ENCODE data around the gene ZBTB39. TPM values are rescaled to one million over a fixed set of nuclear protein-coding genes. Genes with fewer than 3 reads are reported as not detected.
"Not testable (repeated sequence)": the region's sequence is repeated elsewhere in the genome, so short reads cannot be mapped to it uniquely, and the experiment has no call there.

Gene ZBTB39
- total RNA-seq, 2 donors from 2014 or later = 3.0 to 5.9 TPM

- no peak for TF ChIP-seq CTCF (IDR thresholded peaks at IDR 0.05)
- no peaks in the 10 kb centered on the region for H3K4me1 ChIP-seq
- no peaks in the 10 kb centered on the region for H3K27me3 ChIP-seq
- no peak overlapping the region for H3K27ac ChIP-seq
- no peak overlapping the region for H3K4me3 ChIP-seq
- no peaks in the 10 kb centered on the region for H3K36me3 ChIP-seq
- no peaks in the 10 kb centered on the region for H3K9me3 ChIP-seq
- DNase-seq (ENCODE audit: low spot score) = no peak
These were observed 27.8 kb downstream of the ZBTB39 start for GRCh38 chr12:56978397-56979138.

- DNase-seq (ENCODE audit: low spot score) = not testable (repeated sequence)
These were observed 29.0 kb downstream of the ZBTB39 start for GRCh38 chr12:56977361-56977760.

GRCh38 chr12:56974224-56974623, 32.1 kb downstream of the ZBTB39 start:
- H3K27ac ChIP-seq, H3K9me3 ChIP-seq: not testable (repeated sequence)

More at GRCh38 chr12:56977361-56977760, 29.0 kb downstream of the ZBTB39 start:
- H3K36me3 ChIP-seq, H3K4me3 ChIP-seq, H3K4me1 ChIP-seq, H3K9me3 ChIP-seq, H3K27me3 ChIP-seq, H3K27ac ChIP-seq: not testable (repeated sequence)

GRCh38 chr12:56968910-56969309, 37.4 kb downstream of the ZBTB39 start:
- not testable (repeated sequence) for H3K27me3 ChIP-seq; DNase-seq (ENCODE audit: low spot score); H3K4me1 ChIP-seq; H3K36me3 ChIP-seq; H3K27ac ChIP-seq; H3K4me3 ChIP-seq
- peaks cover 0 to 10% of the 10 kb centered on the region in 2 donors for H3K9me3 ChIP-seq

More at GRCh38 chr12:56974224-56974623, 32.1 kb downstream of the ZBTB39 start:
- not testable (repeated sequence) for H3K36me3 ChIP-seq; DNase-seq (ENCODE audit: low spot score); H3K4me3 ChIP-seq; H3K27me3 ChIP-seq; H3K4me1 ChIP-seq

GRCh38 chr12:56965997-56966642, 40.2 kb downstream of the ZBTB39 start:
- H3K27ac ChIP-seq; DNase-seq (ENCODE audit: low spot score): not testable (repeated sequence)

GRCh38 chr12:56965124-56965523, 41.2 kb downstream of the ZBTB39 start:
- not testable (repeated sequence) for DNase-seq (ENCODE audit: low spot score); H3K4me3 ChIP-seq

More at GRCh38 chr12:56965997-56966642, 40.2 kb downstream of the ZBTB39 start:
- H3K9me3 ChIP-seq = peaks cover 0 to 10% of the 10 kb centered on the region in 2 donors
- not testable (repeated sequence) for H3K27me3 ChIP-seq, H3K4me1 ChIP-seq, H3K36me3 ChIP-seq, H3K4me3 ChIP-seq

GRCh38 chr12:56963557-56963956, 42.8 kb downstream of the ZBTB39 start:
- not testable (repeated sequence) for DNase-seq (ENCODE audit: low spot score); H3K27ac ChIP-seq; H3K4me3 ChIP-seq; H3K36me3 ChIP-seq; H3K27me3 ChIP-seq; H3K4me1 ChIP-seq
- H3K9me3 ChIP-seq = peaks cover 0 to 13% of the 10 kb centered on the region in 2 donors

More at GRCh38 chr12:56965124-56965523, 41.2 kb downstream of the ZBTB39 start:
- H3K4me1 ChIP-seq, H3K27ac ChIP-seq, H3K27me3 ChIP-seq, H3K36me3 ChIP-seq: not testable (repeated sequence)
- peaks cover 0 to 10% of the 10 kb centered on the region in 2 donors for H3K9me3 ChIP-seq

GRCh38 chr12:56962247-56962646, 44.1 kb downstream of the ZBTB39 start:
- peaks cover 0 to 19% of the 10 kb centered on the region in 2 donors for H3K9me3 ChIP-seq
- H3K4me1 ChIP-seq; H3K27me3 ChIP-seq; DNase-seq (ENCODE audit: low spot score); H3K36me3 ChIP-seq; H3K27ac ChIP-seq; H3K4me3 ChIP-seq: not testable (repeated sequence)

GRCh38 chr12:56958422-56958821, 47.9 kb downstream of the ZBTB39 start:
- no peaks in the 10 kb centered on the region for H3K27me3 ChIP-seq
- no peak overlapping the region for H3K4me3 ChIP-seq
- DNase-seq (ENCODE audit: low spot score) = no peak
- peaks cover 0 to 9% of the 10 kb centered on the region in 2 donors for H3K9me3 ChIP-seq
- no peak for TF ChIP-seq CTCF (IDR thresholded peaks at IDR 0.05)
- no peaks in the 10 kb centered on the region for H3K36me3 ChIP-seq
- no peaks in the 10 kb centered on the region for H3K4me1 ChIP-seq
- no peak overlapping the region for H3K27ac ChIP-seq
